Measurements from ENCODE around the gene PITPNM2. TPM values are rescaled to one million over a fixed set of nuclear protein-coding genes. Genes with fewer than 3 reads are reported as not detected.
"Not testable (repeated sequence)": the region's sequence is repeated elsewhere in the genome, so short reads cannot be mapped to it uniquely, and the experiment has no call there.

Gene PITPNM2
- polyA plus RNA-seq, 1 donor, result 7.8 TPM

DNA sequence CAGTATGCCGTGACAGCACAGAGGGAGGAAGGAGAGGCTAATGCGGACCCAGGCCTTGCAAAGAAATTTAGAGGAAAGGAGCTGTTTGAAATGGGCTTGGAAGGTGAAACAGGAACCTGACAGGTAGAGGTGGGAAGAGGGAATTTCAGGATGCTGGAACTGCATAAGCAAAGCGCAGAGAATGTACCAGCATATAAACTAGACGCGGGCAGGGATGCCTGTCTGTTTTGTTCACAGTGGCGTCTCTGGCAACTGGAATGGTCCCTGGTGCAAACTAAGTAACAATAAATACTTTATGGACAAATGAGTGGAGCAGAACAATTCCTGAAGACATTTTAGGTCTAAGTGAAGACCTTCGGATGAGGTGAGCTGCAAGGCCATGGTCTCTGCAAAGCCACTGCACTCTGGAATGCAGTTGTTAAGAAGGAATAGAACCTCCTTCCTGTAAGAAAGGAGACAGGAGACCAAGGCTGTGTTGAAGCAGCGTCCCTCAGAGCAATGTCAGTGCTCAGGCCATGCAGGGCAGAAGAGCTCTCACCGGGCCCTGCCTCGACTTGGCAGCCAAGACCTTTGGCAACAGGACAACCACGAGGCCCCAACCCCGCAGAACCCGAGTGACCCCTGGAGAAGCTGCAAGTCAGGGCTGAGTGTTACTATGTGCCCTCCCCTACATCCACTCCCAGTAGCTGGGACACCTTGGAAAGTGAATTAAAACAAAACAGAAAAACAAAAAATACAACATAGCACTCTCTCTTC lies 42.8 kb downstream of the PITPNM2 start:
- Histone ChIP-seq H3K27me3 (ENCODE audit: control insufficient read depth, insufficient read depth, low read length) (no peaks in the 10 kb centered on the region), H3K9me3 (ENCODE audit: control insufficient read depth, low read depth, low read length) (no peaks in the 10 kb centered on the region), H3K4me3 (ENCODE audit: low read length) (no peak overlapping the region), H3K27ac (ENCODE audit: low read length) (no peak overlapping the region), H3K4me1 (ENCODE audit: control insufficient read depth, insufficient read depth, low read length) (no peaks in the 10 kb centered on the region), H3K36me3 (ENCODE audit: control insufficient read depth, insufficient read depth, low read length) (peaks cover 14% of the 10 kb centered on the region)
- DNase-seq, result no peak
- WGBS (ENCODE audit: insufficient coverage, low lambda C conversion rate), result 100% methylated on average over 1 of the region's 13 CpGs

DNA sequence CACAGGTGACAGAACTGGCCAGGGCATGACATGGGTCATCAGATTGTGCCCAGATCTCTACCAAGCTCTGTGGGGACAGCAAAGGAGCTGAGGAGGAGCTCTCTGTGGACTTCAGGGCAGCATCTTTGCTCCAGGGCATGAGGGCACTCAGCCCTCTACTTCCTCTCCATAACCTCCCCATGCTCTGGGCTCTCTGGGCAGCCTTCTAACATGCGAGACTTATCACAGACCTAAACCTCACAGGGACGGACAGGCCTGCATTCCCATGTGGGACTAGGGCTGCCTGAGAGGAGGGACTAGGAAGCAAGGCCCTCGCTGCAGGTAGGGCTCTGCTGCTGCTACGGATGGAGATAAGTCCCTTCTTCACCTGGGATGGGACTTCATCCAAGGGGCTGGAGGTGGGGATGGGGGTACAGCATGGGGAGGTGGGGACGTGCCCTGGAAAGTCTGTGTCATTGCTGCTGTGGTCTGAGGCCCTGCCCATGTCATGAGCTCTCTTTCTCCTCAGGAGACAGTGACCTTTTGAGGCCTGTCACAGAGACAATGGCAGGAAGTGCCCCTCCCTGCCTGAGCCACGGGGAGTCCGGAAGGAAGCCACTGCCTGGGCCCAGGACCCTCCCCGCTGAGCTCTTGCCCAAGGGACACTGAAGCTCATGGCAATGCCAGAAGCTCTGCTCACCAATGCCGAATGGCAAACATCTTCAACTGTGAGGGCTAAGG lies 44.1 kb downstream of the PITPNM2 start:
- WGBS (ENCODE audit: insufficient coverage, low lambda C conversion rate), result no CpG with 5 or more reads among the region's 9 CpGs
- Histone ChIP-seq H3K4me3 (ENCODE audit: low read length) (no peak overlapping the region), H3K9me3 (ENCODE audit: control insufficient read depth, low read depth, low read length) (no peaks in the 10 kb centered on the region), H3K4me1 (ENCODE audit: control insufficient read depth, insufficient read depth, low read length) (no peaks in the 10 kb centered on the region), H3K27me3 (ENCODE audit: control insufficient read depth, insufficient read depth, low read length) (no peaks in the 10 kb centered on the region), H3K27ac (ENCODE audit: low read length) (no peak overlapping the region), H3K36me3 (ENCODE audit: control insufficient read depth, insufficient read depth, low read length) (peaks cover 14% of the 10 kb centered on the region)
- no peak for DNase-seq

DNA sequence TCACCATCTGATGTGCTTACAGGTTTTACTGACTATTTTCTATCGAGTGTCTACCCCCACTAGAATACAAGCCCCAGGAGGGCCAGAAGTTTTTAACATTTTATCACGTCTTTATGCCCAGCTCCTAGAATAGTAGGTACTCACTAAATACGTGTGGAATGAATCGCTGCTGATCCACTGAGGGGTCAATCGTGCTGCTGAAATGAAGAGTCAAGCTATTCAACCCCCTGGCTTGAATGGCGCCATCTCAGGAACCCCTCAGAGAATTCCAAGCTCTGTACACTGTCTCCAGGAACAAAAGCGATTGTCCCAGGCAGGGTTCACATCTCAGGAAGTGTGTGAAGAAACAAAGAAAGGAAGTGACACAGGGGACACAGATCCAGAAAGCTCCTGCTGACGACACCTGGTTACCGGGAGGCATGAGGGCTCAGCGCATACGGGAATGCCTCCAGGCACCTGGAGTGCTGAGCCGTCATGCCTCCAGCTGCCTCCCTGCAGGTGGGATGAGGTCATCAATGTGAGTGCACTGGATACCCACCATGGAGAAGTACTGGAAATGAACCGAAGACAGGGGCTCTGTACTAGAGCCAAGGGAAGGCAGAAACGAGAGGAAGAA lies 45.6 kb downstream of the PITPNM2 start:
- whole genome bisulfite sequencing (ENCODE audit: insufficient coverage, low lambda C conversion rate), result 72% methylated on average over 3 of the region's 14 CpGs
- Histone ChIP-seq H3K27ac (ENCODE audit: low read length) (no peak overlapping the region), H3K9me3 (ENCODE audit: control insufficient read depth, low read depth, low read length) (no peaks in the 10 kb centered on the region), H3K36me3 (ENCODE audit: control insufficient read depth, insufficient read depth, low read length) (peaks cover 14% of the 10 kb centered on the region), H3K27me3 (ENCODE audit: control insufficient read depth, insufficient read depth, low read length) (no peaks in the 10 kb centered on the region), H3K4me3 (ENCODE audit: low read length) (no peak overlapping the region), H3K4me1 (ENCODE audit: control insufficient read depth, insufficient read depth, low read length) (no peaks in the 10 kb centered on the region)
- no peak for DNase-seq

DNA sequence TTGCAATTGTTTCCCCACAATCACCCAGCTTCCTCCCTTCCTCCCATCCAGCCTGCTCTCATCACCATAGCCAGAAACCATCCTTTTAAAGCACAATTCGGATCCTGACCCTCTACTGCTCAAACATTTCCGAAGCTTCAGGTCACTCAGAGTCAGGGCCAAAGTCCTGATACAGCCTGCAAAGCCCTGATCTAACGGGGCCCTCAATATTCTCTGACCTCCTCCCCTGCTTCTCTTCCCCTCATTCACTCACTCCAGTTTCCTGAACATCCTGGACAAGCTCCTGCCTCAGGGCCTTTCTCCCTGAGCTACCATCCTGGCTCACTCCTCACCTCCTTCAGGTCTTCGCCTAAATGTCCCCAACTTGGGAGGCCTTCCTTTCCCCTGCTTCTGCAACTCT lies 46.1 kb downstream of the PITPNM2 start:
- no peak for DNase-seq
- Histone ChIP-seq H3K9me3 (ENCODE audit: control insufficient read depth, low read depth, low read length) (no peaks in the 10 kb centered on the region), H3K36me3 (ENCODE audit: control insufficient read depth, insufficient read depth, low read length) (peaks cover 11% of the 10 kb centered on the region), H3K27ac (ENCODE audit: low read length) (no peak overlapping the region), H3K27me3 (ENCODE audit: control insufficient read depth, insufficient read depth, low read length) (no peaks in the 10 kb centered on the region), H3K4me3 (ENCODE audit: low read length) (no peak overlapping the region), H3K4me1 (ENCODE audit: control insufficient read depth, insufficient read depth, low read length) (no peaks in the 10 kb centered on the region)
- 56% methylated on average over 3 of the region's 4 CpGs for WGBS (ENCODE audit: insufficient coverage, low lambda C conversion rate)

DNA sequence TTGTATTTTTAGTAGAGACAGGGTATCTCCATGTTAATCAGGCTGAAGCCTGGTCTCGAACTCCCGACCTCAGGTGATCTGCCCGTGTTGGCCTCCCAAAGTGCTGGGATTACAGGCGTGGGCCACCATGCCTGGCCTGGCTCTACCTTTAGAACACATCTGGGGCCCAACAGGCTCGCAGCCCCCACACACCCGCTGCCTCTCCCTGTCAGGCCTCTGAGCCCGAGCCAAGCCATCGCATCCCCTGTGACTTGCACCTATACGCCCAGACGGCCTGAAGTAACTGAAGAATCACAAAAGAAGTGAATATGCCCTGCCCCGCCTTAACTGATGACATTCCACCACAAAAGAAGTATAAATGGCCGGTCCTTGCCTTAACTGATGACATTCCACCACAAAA lies 46.8 kb downstream of the PITPNM2 start:
- H3K4me3 ChIP-seq (ENCODE audit: low read length); H3K9me3 ChIP-seq (ENCODE audit: control insufficient read depth, low read depth, low read length); H3K4me1 ChIP-seq (ENCODE audit: control insufficient read depth, insufficient read depth, low read length): not testable (repeated sequence)

DNA sequence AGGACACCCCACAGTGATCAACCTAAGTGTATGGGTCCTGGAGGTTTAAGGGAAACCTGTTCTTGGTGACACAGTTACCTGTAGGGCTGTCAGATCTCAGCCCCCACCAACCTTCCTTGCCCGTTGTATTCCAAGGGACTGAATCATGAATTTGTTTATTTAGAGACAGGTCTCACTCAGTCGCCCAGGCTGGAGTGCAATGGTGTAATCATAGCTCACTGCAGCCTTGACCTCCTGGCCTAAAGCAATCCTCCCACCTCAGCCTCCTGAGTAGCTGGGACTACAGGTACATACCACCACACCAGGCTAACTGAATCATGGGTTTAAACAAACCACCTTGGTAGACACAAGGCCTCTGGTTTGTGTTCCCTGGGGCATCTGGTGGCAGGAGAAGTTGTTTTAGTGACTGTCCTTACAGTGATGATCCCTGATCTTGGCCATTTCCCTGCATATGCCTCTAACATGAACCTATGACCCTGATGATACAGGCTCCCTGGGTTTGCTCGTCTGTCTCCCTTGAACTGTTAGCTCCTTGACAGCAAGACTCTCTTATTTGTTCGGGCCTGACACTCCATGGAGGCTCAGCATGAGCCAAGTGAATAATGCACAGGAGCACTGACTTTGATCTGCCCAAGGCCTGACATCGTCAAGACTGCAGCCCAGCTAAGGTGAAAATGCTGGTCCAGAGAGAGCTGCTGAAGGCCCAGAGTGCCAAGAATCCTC lies 47.9 kb downstream of the PITPNM2 start:
- no peaks in the 10 kb centered on the region for H3K27me3 ChIP-seq (ENCODE audit: control insufficient read depth, insufficient read depth, low read length)
- H3K36me3 ChIP-seq (ENCODE audit: control insufficient read depth, insufficient read depth, low read length), result peaks cover 2% of the 10 kb centered on the region
- WGBS (ENCODE audit: insufficient coverage, low lambda C conversion rate), result no CpG with 5 or more reads among the region's 5 CpGs
- no peaks in the 10 kb centered on the region for H3K4me1 ChIP-seq (ENCODE audit: control insufficient read depth, insufficient read depth, low read length)
- no peak overlapping the region for H3K4me3 ChIP-seq (ENCODE audit: low read length)
- no peak for DNase-seq
- no peak overlapping the region for H3K27ac ChIP-seq (ENCODE audit: low read length)
- no peaks in the 10 kb centered on the region for H3K9me3 ChIP-seq (ENCODE audit: control insufficient read depth, low read depth, low read length)

More for the DNA sequence above, 46.8 kb downstream of the PITPNM2 start:
- H3K36me3 ChIP-seq (ENCODE audit: control insufficient read depth, insufficient read depth, low read length); H3K27me3 ChIP-seq (ENCODE audit: control insufficient read depth, insufficient read depth, low read length); DNase-seq; H3K27ac ChIP-seq (ENCODE audit: low read length): not testable (repeated sequence)
- no CpG with 5 or more reads among the region's 12 CpGs for WGBS (ENCODE audit: insufficient coverage, low lambda C conversion rate)

DNA sequence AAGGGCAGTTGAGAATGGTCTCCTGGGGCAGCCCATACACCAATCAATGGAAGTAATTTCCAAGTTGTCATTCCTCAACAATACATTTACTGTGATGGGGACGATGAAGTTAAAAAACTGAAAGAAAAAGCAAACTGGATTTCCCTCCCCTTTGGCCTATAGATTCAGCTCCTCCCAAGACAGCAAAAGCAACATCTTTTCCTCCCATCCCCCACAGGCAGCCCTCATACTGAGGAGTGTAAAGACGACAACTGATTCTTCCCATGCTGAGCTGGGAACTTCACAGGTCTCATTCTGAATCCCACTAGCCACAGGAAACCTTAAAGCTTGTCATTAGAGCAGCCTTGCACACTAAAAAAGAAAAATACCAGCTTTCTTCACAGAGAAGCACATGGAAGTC lies 48.5 kb downstream of the PITPNM2 start:
- WGBS (ENCODE audit: insufficient coverage, low lambda C conversion rate), result no CpG with 5 or more reads among the region's 2 CpGs
- H3K27ac ChIP-seq (ENCODE audit: low read length), result no peak overlapping the region
- no peaks in the 10 kb centered on the region for H3K4me1 ChIP-seq (ENCODE audit: control insufficient read depth, insufficient read depth, low read length)
- no peaks in the 10 kb centered on the region for H3K27me3 ChIP-seq (ENCODE audit: control insufficient read depth, insufficient read depth, low read length)
- H3K36me3 ChIP-seq (ENCODE audit: control insufficient read depth, insufficient read depth, low read length), result peaks cover 2% of the 10 kb centered on the region
- no peaks in the 10 kb centered on the region for H3K9me3 ChIP-seq (ENCODE audit: control insufficient read depth, low read depth, low read length)
- no peak overlapping the region for H3K4me3 ChIP-seq (ENCODE audit: low read length)
- no peak for DNase-seq

DNA sequence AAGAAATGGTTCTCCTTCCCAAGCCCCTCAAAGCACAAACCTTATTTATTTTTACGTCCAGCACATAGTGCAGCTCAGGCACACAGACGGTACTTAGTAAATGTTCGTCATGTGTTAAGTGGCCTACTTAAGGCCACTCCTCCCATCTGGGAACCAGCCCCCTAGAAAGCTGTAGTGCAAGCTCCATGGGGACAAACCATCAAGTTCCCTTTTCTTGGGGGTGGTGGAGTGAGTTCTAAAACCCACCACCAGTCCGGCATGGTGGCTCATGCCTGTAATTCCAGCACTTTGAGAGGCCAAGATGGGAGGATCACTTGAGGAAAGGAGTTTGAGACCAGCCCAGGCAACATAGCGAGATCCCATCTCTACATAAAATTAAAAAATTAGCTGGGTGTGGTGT lies 49.4 kb downstream of the PITPNM2 start:
- no peak for DNase-seq
- no CpG with 5 or more reads among the region's 5 CpGs for WGBS (ENCODE audit: insufficient coverage, low lambda C conversion rate)
- no peaks in the 10 kb centered on the region for H3K4me1 ChIP-seq (ENCODE audit: control insufficient read depth, insufficient read depth, low read length)
- H3K36me3 ChIP-seq (ENCODE audit: control insufficient read depth, insufficient read depth, low read length), result peaks cover 2% of the 10 kb centered on the region
- no peak overlapping the region for H3K27ac ChIP-seq (ENCODE audit: low read length)
- no peaks in the 10 kb centered on the region for H3K9me3 ChIP-seq (ENCODE audit: control insufficient read depth, low read depth, low read length)
- H3K27me3 ChIP-seq (ENCODE audit: control insufficient read depth, insufficient read depth, low read length), result no peaks in the 10 kb centered on the region
- no peak overlapping the region for H3K4me3 ChIP-seq (ENCODE audit: low read length)

Data from large intestine (tissue), 3 donors.